Left forelimb (tissue), 1 donor: ENCODE results near the gene WFDC5.
"Not testable (repeated sequence)": the region's sequence is repeated elsewhere in the genome, so short reads cannot be mapped to it uniquely, and the experiment has no call there.

Experiments
- DNase-seq: peaks from one replicate; pipeline ENCODE4 v3.0.0-alpha.2; 2018; ENCODE audit warnings: low spot score

The WFDC5 gene, protein sequence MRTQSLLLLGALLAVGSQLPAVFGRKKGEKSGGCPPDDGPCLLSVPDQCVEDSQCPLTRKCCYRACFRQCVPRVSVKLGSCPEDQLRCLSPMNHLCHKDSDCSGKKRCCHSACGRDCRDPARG

GRCh38 chr20:45114465-45115385 is at the start of gene WFDC5:
TSS of gene WFDC5 (minus strand) at chr20:45115174. CDS start at chr20:45115083, 91 bp downstream.
- no peak for DNase-seq

- DNase-seq: no peak
Measured at GRCh38 chr20:45163083-45163803, 48.3 kb upstream of the WFDC5 start.

GRCh38 chr20:45157962-45158361 is 43.0 kb upstream of the WFDC5 start:
- DNase-seq: no peak

DNA sequence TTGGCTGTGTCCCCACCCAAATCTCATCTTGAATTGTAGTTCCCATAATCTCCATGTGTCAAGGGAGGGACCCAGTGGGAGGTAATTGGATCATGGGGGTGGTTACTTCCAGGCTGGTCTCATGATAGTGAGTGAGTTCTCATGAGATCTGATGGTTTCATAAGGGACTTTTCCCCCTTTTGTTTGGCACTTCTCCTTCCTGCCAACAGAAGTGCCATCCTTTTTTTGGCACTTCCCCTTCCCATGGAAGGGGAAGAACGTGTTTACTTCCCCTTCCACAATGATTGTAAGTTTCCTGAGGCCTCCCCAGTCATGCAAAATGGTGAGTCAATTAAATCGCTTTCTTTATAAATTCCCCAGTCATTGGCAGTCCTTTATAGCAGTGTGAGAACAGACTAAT is 41.7 kb upstream of the WFDC5 start:
- DNase-seq: no peak

GRCh38 chr20:45154794-45155193 is 39.8 kb upstream of the WFDC5 start:
- DNase-seq: not testable (repeated sequence)

DNA sequence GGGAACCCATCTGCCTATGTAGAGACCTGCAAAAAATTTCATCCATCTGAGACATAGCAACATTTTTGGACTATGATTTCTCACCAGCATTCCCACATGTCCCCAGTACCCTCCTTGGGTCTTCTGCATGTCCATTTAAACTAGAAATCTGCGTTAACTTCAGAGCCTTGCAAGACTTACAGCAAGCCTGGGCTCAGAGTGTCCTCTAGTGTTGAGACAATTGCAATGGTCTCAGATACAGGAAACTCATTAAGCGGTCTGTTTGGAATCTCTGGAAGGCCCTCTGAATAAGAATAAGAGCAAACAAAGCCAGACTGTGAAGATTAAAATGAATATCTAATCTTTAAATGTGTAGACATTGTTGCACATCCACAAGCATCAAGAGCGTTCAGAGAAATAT is 39.2 kb upstream of the WFDC5 start:
- no peak for DNase-seq

- no peak for DNase-seq
Measured at GRCh38 chr20:45153752-45154151, 38.8 kb upstream of the WFDC5 start.

DNA sequence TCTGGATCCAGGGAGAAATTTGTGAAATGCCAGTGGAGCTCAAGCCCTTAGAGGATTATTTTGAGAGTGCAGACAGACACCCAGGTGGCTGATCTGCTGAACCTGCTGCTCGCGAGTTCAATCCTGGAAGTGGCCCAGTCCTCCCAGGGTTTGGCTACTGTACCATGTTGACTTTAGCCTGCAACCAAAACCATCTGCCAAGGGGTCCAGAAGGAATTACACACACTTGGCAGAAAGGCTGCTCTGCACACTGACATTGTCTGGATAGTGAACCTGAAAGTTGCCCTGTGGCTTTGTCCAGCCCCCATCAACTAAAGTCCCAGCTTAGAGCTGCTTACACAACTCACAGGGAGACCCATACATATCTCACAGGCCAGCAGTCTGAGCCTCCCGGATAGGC is 38.2 kb upstream of the WFDC5 start:
- DNase-seq: no peak

DNA sequence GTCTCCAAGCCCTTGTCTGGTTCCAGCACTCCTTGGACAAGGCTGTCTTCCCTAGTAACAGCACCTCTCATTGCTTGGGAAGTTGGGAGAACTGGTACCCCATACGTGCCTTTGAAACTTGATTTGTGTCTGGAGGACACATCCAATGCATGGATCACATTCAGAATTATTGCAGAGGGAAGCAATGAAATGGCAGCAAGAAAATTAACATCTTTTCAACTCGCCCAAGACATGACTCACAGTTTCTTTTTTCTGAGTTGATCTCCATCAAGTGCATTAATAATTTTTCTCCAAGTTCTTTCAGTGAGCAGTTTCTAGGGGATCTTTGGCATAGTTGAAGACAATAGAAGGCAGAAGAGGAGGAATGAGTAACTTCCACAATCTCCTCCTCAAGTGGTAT is 37.4 kb upstream of the WFDC5 start:
- DNase-seq: no peak

DNA sequence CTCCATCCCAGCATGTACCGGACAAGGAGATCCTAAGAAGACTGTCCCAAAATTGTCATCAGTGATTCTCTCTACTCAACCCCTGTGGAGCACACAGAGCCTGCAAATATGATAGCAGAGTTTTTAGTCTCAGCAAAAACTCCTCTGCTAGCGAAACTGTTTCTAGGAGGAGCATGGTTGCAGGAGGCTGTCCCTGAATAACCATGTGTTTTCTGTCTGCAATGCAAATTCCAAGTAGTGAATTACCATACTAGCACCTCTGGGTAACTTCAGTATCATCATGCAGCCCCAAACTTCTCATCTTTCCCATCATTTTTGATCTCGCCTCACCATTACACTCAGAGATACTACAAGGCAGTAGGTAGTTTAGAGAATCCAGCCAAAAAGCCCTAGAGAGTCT is 34.1 kb upstream of the WFDC5 start:
- no peak for DNase-seq

DNA sequence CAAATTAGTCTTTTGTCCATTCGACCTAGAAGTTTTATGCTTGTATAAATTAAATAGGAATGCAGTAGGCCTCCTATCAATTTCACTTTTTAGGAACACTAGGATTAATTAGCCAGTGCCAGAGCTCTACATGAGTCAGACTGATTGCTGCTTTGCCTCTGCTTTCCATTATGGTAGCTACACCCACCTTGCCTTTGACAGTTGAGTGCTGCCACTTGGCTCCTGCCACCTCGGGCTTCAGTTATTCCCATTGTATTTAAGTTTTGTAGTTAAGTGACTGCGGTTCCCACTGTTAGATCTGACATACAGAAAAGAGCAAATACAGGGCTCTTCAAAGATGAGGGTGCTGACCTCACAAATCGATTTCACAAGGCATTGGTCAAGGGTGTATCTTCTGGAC is 25.9 kb upstream of the WFDC5 start:
- no peak for DNase-seq

- DNase-seq: not testable (repeated sequence)
Measured at GRCh38 chr20:45139733-45140375, 24.9 kb upstream of the WFDC5 start.

DNA sequence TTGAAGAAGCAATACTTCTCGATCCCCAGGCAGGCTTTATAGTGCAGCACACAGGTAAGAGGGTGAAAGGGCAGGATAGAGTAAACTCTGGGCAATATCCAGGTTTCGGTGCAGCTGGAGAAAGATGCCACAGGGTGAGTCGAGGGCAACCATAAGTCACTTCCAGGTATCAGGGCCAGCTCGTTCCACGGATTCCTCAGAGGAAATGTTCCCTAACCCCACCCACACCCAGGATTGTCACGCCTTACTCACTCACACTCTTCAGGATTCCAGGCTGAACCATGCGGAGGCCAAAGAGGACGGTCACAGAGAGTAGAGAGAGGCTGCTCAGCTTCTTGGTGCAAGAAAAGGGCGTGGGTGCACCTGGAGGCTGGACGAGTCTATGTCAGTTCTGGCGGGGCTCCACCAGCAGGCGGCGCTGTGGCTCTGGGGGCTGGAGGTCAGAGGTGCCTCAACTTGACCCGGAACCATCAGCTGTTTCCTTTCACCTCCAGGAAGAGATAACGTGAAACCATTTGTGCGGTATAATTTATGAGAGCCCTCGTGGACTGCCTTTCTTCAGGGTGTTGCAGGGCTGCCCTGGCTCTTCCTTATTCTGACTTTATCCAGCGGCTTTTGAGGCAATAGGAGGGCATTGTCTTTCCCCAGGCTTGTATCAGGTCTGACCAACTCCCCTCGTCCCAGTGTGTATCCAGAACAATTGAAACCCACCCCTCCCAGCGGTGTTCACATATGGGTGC is 23.8 kb upstream of the WFDC5 start:
- DNase-seq: no peak

DNA sequence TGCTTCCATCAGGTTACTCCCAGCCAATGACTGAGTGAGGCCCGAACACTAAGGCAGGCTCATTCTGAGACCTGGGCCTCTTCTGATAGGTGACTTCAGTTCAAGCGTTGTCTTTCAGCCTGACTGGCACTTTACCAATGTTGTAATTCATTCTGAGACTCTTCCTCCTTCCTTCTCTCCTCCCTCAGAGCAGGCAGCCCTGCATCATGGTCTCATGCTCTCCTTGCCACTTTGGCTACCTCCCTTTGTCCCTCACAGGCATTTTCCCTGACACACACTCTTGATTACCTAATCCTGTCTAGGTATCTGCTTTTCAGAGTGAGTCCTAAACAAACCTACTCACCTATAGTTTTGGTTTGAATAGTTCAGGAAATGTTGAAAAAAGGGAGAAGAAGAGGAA is 21.9 kb upstream of the WFDC5 start:
- no peak for DNase-seq

- no peak for DNase-seq
Measured at GRCh38 chr20:45128099-45128498, 13.1 kb upstream of the WFDC5 start.

- no peak for DNase-seq
Measured at GRCh38 chr20:45124365-45124764, 9.4 kb upstream of the WFDC5 start, which contains the start of gene WFDC12. TSS of gene WFDC12 (minus strand) at chr20:45124465. CDS start at chr20:45124447, 18 bp downstream.

GRCh38 chr20:45121388-45121787 is 6.4 kb upstream of the WFDC5 start:
- no peak for DNase-seq

DNA sequence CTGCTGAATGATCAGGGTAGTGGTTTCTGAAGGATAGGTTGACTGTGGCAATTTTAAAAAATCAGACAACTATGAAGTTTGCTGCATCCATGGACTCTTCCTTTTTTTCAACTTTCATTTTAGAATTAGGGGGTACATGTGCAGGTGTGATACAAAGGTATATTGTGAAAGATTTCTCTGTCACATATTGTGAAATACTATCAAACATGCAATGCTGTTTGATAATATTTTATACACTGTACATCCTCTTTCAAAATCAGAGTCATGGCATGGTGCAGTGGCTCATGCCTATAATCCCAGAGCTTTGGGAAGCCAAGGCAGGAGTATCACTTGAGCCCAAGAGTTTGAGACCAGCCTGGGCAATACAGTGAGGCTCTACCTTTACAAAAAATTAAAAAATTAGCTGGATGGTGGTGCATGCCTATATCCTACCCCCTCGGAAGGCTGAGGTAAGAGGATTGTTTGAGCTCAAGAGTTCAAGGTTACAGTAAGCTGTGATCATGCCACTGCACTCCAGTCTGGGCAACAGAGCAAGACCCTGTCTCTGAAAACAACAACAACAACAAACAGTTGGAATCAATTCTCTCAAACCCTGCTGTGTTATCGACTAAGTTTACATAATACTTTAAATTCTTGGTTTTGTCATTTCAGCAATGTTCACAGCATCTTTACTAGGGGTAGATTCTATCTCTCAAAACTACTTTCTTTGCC is 4.7 kb upstream of the WFDC5 start:
- DNase-seq: no peak

DNA sequence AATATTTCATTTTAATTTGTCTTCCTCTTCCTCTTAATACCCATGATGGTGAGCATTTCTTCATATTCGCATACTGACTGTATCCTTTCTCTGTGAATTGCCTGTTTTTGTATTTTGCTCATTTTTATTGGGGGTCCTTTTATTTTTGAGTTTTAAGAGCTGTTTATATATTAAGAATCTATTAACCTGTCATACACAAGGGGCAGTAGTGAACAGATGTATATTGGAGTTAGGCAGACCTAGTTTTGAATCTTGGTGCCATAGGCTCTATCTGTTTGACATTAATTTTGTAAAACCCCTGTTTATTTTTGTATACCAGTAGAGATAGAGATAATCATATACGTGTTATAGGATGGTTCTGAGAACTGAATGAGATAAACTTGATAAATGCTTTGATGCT is 3.1 kb upstream of the WFDC5 start:
- no peak for DNase-seq

DNA sequence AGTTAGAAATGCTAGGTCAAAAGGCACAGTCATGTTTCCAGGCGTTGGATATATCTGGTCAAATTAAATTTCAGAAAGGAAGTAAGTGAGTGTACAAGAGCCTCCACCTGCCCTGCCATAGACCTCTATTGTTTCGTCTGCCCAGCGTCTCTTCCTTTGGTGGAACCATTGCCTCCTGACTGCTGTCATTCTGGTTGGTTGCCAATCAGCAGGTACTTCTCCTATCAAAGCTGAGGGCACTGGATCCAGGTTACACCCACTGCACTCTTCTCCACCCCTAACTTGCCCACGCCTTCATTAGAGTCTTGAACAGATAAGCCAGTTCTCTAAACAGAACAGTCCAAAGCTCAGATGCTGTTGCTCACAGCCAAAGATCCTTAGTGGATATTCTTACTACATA is 2.6 kb upstream of the WFDC5 start:
- no peak for DNase-seq

DNA sequence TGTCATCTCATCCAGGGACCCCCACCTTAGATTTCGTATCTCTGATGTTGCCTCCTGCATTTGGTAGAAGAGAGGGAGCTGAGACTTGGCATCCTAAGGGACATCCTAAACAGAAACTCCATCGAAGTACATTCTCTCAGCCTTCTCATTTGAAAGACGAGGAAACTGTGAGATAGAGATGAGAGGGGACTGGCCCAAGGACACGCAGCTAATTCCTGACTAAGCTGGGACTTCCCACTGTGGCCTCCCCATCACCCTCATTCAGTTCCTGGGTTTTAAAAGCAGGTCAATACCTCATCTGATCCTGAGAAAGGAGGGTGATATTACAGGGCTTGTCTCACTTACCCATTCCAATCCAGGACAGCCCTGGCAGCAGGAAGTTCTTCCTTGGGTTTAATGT is 855 bp upstream of the WFDC5 start:
- no peak for DNase-seq
